Smooth muscle cell (in vitro differentiated cells): ENCODE data around the gene RHOB. TPM values are rescaled to one million over a fixed set of nuclear protein-coding genes. Genes with fewer than 3 reads are reported as not detected.

ENCODE experiments used
- DNase-seq: peaks from one replicate; lab custom pipeline; 2025; ENCODE audit not compliant: unreplicated experiment; lab: John Stamatoyannopoulos, UW
- H2AFZ ChIP-seq: fragments of 200-600 bp; sonication (generic); 2 replicates; pipeline ENCODE4 v1.6.0; 2016; ENCODE audit warnings: antibody characterized with exemption, low read depth, mild to moderate bottlenecking
- H3F3A ChIP-seq: fragments of 200-600 bp; sonication (generic); 2 replicates; pipeline ENCODE4 v1.6.0; 2017; ENCODE audit warnings: antibody characterized with exemption, low read depth
- H3K27ac ChIP-seq: fragments of 200-600 bp; sonication (generic); 2 replicates; pipeline ENCODE4 v1.5.1; 2016; ENCODE audit warnings: low read depth, mild to moderate bottlenecking
- H3K27me3 ChIP-seq: fragments of 200-600 bp; sonication (generic); 2 replicates; pipeline ENCODE4 v1.6.1; 2016; ENCODE audit warnings: low read depth, mild to moderate bottlenecking
- H3K36me3 ChIP-seq: fragments of 200-600 bp; sonication (generic); 2 replicates; pipeline ENCODE4 v1.5.1; 2016; ENCODE audit warnings: low read depth
- H3K4me1 ChIP-seq: fragments of 200-600 bp; sonication (generic); 2 replicates; pipeline ENCODE4 v1.5.1; 2016; ENCODE audit warnings: low read depth
- H3K4me2 ChIP-seq: fragments of 200-600 bp; sonication (generic); 2 replicates; pipeline ENCODE4 v1.6.0; 2016; ENCODE audit warnings: mild to moderate bottlenecking
- H3K4me3 ChIP-seq: fragments of 200-600 bp; sonication (generic); 2 replicates; pipeline ENCODE4 v1.5.1; 2016; ENCODE audit warnings: mild to moderate bottlenecking
- H3K79me2 ChIP-seq: fragments of 200-600 bp; sonication (generic); 2 replicates; pipeline ENCODE4 v1.6.0; 2016; ENCODE audit warnings: low read depth, mild to moderate bottlenecking
- H3K9ac ChIP-seq: fragments of 200-600 bp; sonication (generic); 2 replicates; pipeline ENCODE4 v1.6.0; 2016; ENCODE audit warnings: low read depth
- H3K9me3 ChIP-seq: fragments of 200-600 bp; sonication (generic); replicated peaks from 2 replicates; pipeline ENCODE4 v1.5.1; 2016; ENCODE audit warnings: low read depth
- H4K20me1 ChIP-seq: fragments of 200-600 bp; sonication (generic); 2 replicates; pipeline ENCODE4 v1.6.0; 2016; ENCODE audit warnings: low read depth
- CTCF ChIP-seq: fragments of 200-600 bp; sonication (generic); IDR thresholded peaks from 2 replicates; pipeline ENCODE4 v1.5.1; 2017; ENCODE audit warnings: borderline replicate concordance, mild to moderate bottlenecking, antibody characterized with exemption; ENCODE audit not compliant: insufficient read depth, poor library complexity, severe bottlenecking
- WGBS: methylation state at CpG from one replicate; pipeline ENCODE4 v1.1.7; 2016; ENCODE audit warnings: low lambda C conversion rate; 5-methylcytosine and 5-hydroxymethylcytosine counted together
- polyA plus RNA-seq: library from polyadenylated mRNA; unstranded; fragments of >200 nt; fragmentation: Nextera tagmentation; extraction: Ambion mirVana; gene quantifications from 2 replicates; pipeline ENCODE4 v1.2.1, GENCODE V29; 2016
- total RNA-seq: library from RNA; depleted of rRNA; stranded (reverse); fragments of >200 nt; gene quantifications from 2 replicates; pipeline ENCODE4 v1.2.3, GENCODE V29; 2014

RHOB gene
- total and polyA plus RNA-seq, 2 experiments from 2014 or later: 75.9 to 218 TPM

GRCh38 chr2:20465716-20466394 is 19.0 kb downstream of the RHOB start:
- Histone ChIP-seq H3K4me2 (no peak overlapping the region), H3K27me3 (no peaks in the 10 kb centered on the region), H3K9me3 (no peaks in the 10 kb centered on the region), H3K4me3 (no peak overlapping the region), H3K27ac (no peak overlapping the region), H4K20me1 (no peaks in the 10 kb centered on the region), H3K9ac (no peak overlapping the region), H2AFZ (no peak overlapping the region), H3F3A (peaks cover 5% of the 10 kb centered on the region), H3K79me2 (no peaks in the 10 kb centered on the region), H3K36me3 (no peaks in the 10 kb centered on the region), H3K4me1 (no peaks in the 10 kb centered on the region)
- DNase-seq: no peak
- TF ChIP-seq CTCF: no peak
- WGBS: 77% methylated on average over 4 of the region's 4 CpGs

DNA sequence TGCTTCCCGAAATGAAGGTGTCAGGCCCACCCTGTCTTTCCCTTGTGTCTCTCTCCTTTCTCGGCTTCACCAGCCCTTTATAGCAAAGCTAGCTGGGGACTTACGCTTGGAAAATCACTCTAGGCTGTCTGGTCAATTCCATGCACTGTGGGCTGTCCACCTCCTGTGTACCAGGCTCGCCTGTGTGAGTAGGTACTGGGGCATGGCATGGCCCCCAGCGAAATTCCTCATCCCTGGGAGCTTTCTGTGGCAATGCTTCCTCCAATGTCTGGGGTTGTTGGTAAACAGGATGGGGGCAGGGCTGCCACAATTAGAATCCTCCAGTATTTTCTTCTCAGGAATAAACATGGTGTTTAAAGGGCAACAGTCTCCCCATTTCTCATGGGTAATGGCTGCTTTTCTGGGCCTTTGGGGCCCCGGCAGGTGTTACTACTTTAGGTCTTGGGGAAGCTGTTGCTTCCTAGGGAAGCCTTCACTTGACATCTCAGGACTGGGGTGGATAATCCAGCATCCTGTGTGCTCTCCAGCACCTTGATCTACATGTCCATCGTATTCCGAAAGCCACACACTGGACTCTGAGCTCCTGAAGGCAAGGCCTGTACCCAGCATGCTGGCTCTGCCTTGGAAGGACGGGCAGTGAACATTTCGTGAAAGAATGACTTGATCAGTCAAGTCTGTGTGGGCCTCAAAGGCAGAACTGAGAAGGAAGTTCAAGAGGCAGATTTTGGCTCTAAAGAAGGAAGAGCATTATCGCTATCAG is 21.1 kb downstream of the RHOB start:
- 97% methylated on average over 11 of the region's 11 CpGs for WGBS
- no peak for TF ChIP-seq CTCF

DNA sequence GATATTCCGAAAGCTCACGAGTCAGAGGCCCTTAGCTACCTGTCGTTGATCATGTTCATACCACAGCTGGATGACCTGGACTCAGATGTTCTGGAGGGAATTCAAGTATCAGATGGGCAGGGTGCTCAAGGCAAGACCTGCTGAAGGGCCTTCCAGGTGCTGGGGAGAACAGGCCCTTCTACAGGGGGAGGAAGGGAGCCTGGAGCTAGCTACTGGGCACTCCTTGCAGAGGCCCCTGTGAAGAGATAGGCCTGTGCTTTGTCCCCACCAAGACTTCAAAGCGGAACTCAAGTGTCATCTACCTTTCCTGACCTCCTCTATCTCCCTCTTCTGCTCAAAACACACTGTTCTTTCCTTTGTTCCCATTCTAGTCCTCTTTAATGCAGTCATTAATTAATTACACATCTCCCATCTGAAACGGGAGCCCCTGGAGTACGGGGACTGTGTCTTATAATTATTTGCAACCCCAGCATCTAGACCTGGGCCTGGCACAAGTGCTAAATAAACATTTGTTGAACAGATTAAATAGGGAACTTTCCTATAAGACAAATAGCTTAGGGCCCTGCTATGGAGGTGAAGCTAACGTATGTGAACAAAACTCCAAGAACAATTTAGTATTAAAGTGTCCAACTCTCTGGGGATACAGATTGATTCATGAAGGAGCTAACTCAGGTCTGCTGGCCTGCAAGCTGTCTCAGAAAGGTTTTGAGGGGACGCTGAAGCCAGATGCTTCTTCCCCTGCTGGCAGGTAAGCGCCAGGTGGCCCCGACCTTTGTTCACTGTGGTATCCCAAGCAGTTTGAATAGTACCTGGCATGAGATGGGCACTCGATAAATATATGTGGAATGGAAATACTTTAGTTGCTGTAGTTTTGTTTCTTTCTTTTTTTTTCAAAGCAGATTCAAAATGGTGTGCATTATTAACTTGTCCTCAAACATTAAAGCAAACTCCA is 22.0 kb downstream of the RHOB start:
- H3F3A ChIP-seq: peaks cover 5% of the 10 kb centered on the region
- TF ChIP-seq CTCF: no peak
- WGBS: 92% methylated on average over 11 of the region's 11 CpGs
- H3K4me2 ChIP-seq: no peak overlapping the region
- H3K9me3 ChIP-seq: no peaks in the 10 kb centered on the region
- no peaks in the 10 kb centered on the region for H3K79me2 ChIP-seq
- H3K27ac ChIP-seq: no peak overlapping the region
- no peaks in the 10 kb centered on the region for H3K27me3 ChIP-seq
- no peaks in the 10 kb centered on the region for H4K20me1 ChIP-seq
- H3K9ac ChIP-seq: no peak overlapping the region
- no peaks in the 10 kb centered on the region for H3K36me3 ChIP-seq
- no peak for DNase-seq
- peaks cover 4% of the 10 kb centered on the region for H3K4me1 ChIP-seq
- no peak overlapping the region for H2AFZ ChIP-seq
- no peak overlapping the region for H3K4me3 ChIP-seq

More for the DNA sequence above, 21.1 kb downstream of the RHOB start:
- H3K36me3 ChIP-seq: no peaks in the 10 kb centered on the region
- H3K9me3 ChIP-seq: no peaks in the 10 kb centered on the region
- H3K79me2 ChIP-seq: no peaks in the 10 kb centered on the region
- no peak overlapping the region for H3K4me2 ChIP-seq
- H3K27me3 ChIP-seq: no peaks in the 10 kb centered on the region
- no peak for DNase-seq
- peaks cover 5% of the 10 kb centered on the region for H3F3A ChIP-seq
- no peak overlapping the region for H3K27ac ChIP-seq
- H4K20me1 ChIP-seq: no peaks in the 10 kb centered on the region
- H2AFZ ChIP-seq: no peak overlapping the region
- no peak overlapping the region for H3K4me3 ChIP-seq
- no peak overlapping the region for H3K9ac ChIP-seq
- peaks cover 4% of the 10 kb centered on the region for H3K4me1 ChIP-seq
